Fibroblast of the aortic adventitia (primary cell): ENCODE data around the gene NRP1. TPM values are rescaled to one million over a fixed set of nuclear protein-coding genes. Genes with fewer than 3 reads are reported as not detected.

ENCODE experiments used
- DNase-seq: peaks from one replicate; pipeline ENCODE4 v3.0.0-alpha.2; 2010; ENCODE audit warnings: low read depth
- H3K4me3 ChIP-seq: 2 replicates; pipeline ENCODE4 v1.5.1; 2011; ENCODE audit warnings: low read depth, mild to moderate bottlenecking, control low read depth, low read length, moderate library complexity
- CTCF ChIP-seq: IDR thresholded peaks from 2 replicates; pipeline ENCODE4 v1.5.1; 2011; ENCODE audit warnings: mild to moderate bottlenecking, low read length, control low read depth, inconsistent platforms; ENCODE audit not compliant: insufficient read depth
- total RNA-seq: library from RNA; depleted of rRNA; stranded (reverse); fragments of >200 nt; gene quantifications from 2 replicates; pipeline ENCODE4 v1.2.3, GENCODE V29; 2012; ENCODE audit warnings: low replicate concordance

The NRP1 gene
- total RNA-seq, 1 donor = 455 TPM

- H3K4me3 ChIP-seq = no peak overlapping the region
- no peak for DNase-seq
- TF ChIP-seq CTCF = no peak
Observed at GRCh38 chr10:33180390-33180789, 154.1 kb downstream of the NRP1 start.

GRCh38 chr10:33179067-33179466 is 155.4 kb downstream of the NRP1 start:
- DNase-seq = no peak
- TF ChIP-seq CTCF = no peak
- H3K4me3 ChIP-seq = no peak overlapping the region

GRCh38 chr10:33178026-33178755 is 156.3 kb downstream of the NRP1 start:
- H3K4me3 ChIP-seq = no peak overlapping the region
- TF ChIP-seq CTCF = no peak
- DNase-seq = peak; percentile 31

GRCh38 chr10:33176688-33177087 is 157.8 kb downstream of the NRP1 start:
- DNase-seq = no peak
- no peak for TF ChIP-seq CTCF
- no peak overlapping the region for H3K4me3 ChIP-seq

- no peak for TF ChIP-seq CTCF
- no peak for DNase-seq
- no peak overlapping the region for H3K4me3 ChIP-seq
Observed at GRCh38 chr10:33174674-33175434, 159.6 kb downstream of the NRP1 start.

- TF ChIP-seq CTCF = no peak
- DNase-seq = no peak
- no peak overlapping the region for H3K4me3 ChIP-seq
Observed at GRCh38 chr10:33165911-33166310, 168.6 kb downstream of the NRP1 start.
